SK-N-SH treated with all-trans-retinoic acid at 6 μM for 48 hours (cell line): ENCODE results near the gene BBC3.

Experiments used
- ARNTL ChIP-seq: fragments of 450-650 bp; formaldehyde crosslinking; IDR thresholded peaks from 2 replicates; pipeline ENCODE4 v1.5.0; 2020; ENCODE audit warnings: low read depth, mild to moderate bottlenecking, moderate library complexity, borderline replicate concordance
- BACH2 ChIP-seq: fragments of 250-450 bp; sonication (Bioruptor Pico); IDR thresholded peaks from 2 replicates; pipeline ENCODE4 v1.9.0; 2021; ENCODE audit warnings: mild to moderate bottlenecking, borderline replicate concordance
- GLIS3 ChIP-seq: fragments of 250-450 bp; sonication (Bioruptor Pico); IDR thresholded peaks from 2 replicates; pipeline ENCODE4 v1.5.0; 2020; ENCODE audit warnings: mild to moderate bottlenecking, moderate library complexity
- OSR1 ChIP-seq: fragments of 250-450 bp; sonication (Bioruptor Pico); IDR thresholded peaks from 2 replicates; pipeline ENCODE4 v1.8.0; 2022; ENCODE audit warnings: moderate library complexity, mild to moderate bottlenecking, inconsistent platforms
- PATZ1 ChIP-seq: fragments of 250-450 bp; sonication (Bioruptor Pico); IDR thresholded peaks from 2 replicates; pipeline ENCODE4 v1.8.0; 2020; ENCODE audit warnings: mild to moderate bottlenecking, moderate library complexity, borderline replicate concordance
- PPARA ChIP-seq: fragments of 250-450 bp; sonication (Bioruptor Pico); IDR thresholded peaks from 2 replicates; pipeline ENCODE4 v1.5.0; 2020; ENCODE audit warnings: mild to moderate bottlenecking, borderline replicate concordance
- RARB ChIP-seq: fragments of 250-450 bp; sonication (Bioruptor Pico); IDR thresholded peaks from 2 replicates; pipeline ENCODE4 v1.8.0; 2021; ENCODE audit warnings: mild to moderate bottlenecking, moderate library complexity
- SNAI2 ChIP-seq: fragments of 250-450 bp; sonication (Bioruptor Pico); IDR thresholded peaks from 2 replicates; pipeline ENCODE4 v1.5.0; 2020; ENCODE audit warnings: mild to moderate bottlenecking, moderate library complexity
- TCF4 ChIP-seq: fragments of 250-450 bp; sonication (Bioruptor Pico); IDR thresholded peaks from 2 replicates; pipeline ENCODE4 v1.8.0; 2021; ENCODE audit warnings: mild to moderate bottlenecking, moderate library complexity, borderline replicate concordance
- ZC3H10 ChIP-seq: fragments of 250-450 bp; sonication (Bioruptor Pico); IDR thresholded peaks from 2 replicates; pipeline ENCODE4 v1.5.1; 2021; ENCODE audit warnings: mild to moderate bottlenecking, moderate library complexity
- ZFP3 ChIP-seq: fragments of 250-450 bp; sonication (Bioruptor Pico); IDR thresholded peaks from 2 replicates; pipeline ENCODE4 v1.5.0; 2020; ENCODE audit warnings: mild to moderate bottlenecking, moderate library complexity
- ZFP30 ChIP-seq: fragments of 450-650 bp; formaldehyde crosslinking; IDR thresholded peaks from 2 replicates; pipeline ENCODE4 v1.5.0; 2022; ENCODE audit warnings: mild to moderate bottlenecking, moderate library complexity
- ZNF70 ChIP-seq: fragments of 450-650 bp; formaldehyde crosslinking; IDR thresholded peaks from 2 replicates; pipeline ENCODE4 v1.5.0; 2020; ENCODE audit warnings: mild to moderate bottlenecking, moderate library complexity
- ZNF8 ChIP-seq: fragments of 450-650 bp; formaldehyde crosslinking; IDR thresholded peaks from 2 replicates; pipeline ENCODE4 v1.5.0; 2020; ENCODE audit warnings: mild to moderate bottlenecking, moderate library complexity

- no peak for TF ChIP-seq ZFP30 (CRISPR knock-in tag)
- no peak for TF ChIP-seq BACH2 (CRISPR knock-in tag)
- no peak for TF ChIP-seq ZNF70 (CRISPR knock-in tag)
- peak; percentile 58; the same call in 1 of the 2 replicates for TF ChIP-seq TCF4 (CRISPR knock-in tag)
- TF ChIP-seq ZC3H10 = no peak
- no peak for TF ChIP-seq ZFP3
- TF ChIP-seq PPARA (CRISPR knock-in tag) = no peak
- TF ChIP-seq RARB (CRISPR knock-in tag) = no peak
- TF ChIP-seq OSR1 (CRISPR knock-in tag) = no peak
- no peak for TF ChIP-seq SNAI2 (CRISPR knock-in tag)
- no peak for TF ChIP-seq ZNF8 (CRISPR knock-in tag)
- no peak for TF ChIP-seq PATZ1
- no peak for TF ChIP-seq ARNTL (CRISPR knock-in tag)
- no peak for TF ChIP-seq GLIS3
Measured at GRCh38 chr19:47187335-47187655, 43.7 kb downstream of the BBC3 start.
